Smooth muscle cell (in vitro differentiated cells): ENCODE measurements around the gene MAN2A1. TPM values are rescaled to one million over a fixed set of nuclear protein-coding genes. Genes with fewer than 3 reads are reported as not detected.
A peak's percentile ranks its signal among the peaks of the same experiment; 100 is the strongest.

Experiments used
- DNase-seq: peaks from one replicate; lab custom pipeline; 2025; ENCODE audit not compliant: unreplicated experiment; lab: John Stamatoyannopoulos, UW
- H2AFZ ChIP-seq: fragments of 200-600 bp; sonication (generic); 2 replicates; pipeline ENCODE4 v1.6.0; 2016; ENCODE audit warnings: antibody characterized with exemption, low read depth, mild to moderate bottlenecking
- H3F3A ChIP-seq: fragments of 200-600 bp; sonication (generic); 2 replicates; pipeline ENCODE4 v1.6.0; 2017; ENCODE audit warnings: antibody characterized with exemption, low read depth
- H3K27ac ChIP-seq: fragments of 200-600 bp; sonication (generic); 2 replicates; pipeline ENCODE4 v1.5.1; 2016; ENCODE audit warnings: low read depth, mild to moderate bottlenecking
- H3K27me3 ChIP-seq: fragments of 200-600 bp; sonication (generic); 2 replicates; pipeline ENCODE4 v1.6.1; 2016; ENCODE audit warnings: low read depth, mild to moderate bottlenecking
- H3K36me3 ChIP-seq: fragments of 200-600 bp; sonication (generic); 2 replicates; pipeline ENCODE4 v1.5.1; 2016; ENCODE audit warnings: low read depth
- H3K4me1 ChIP-seq: fragments of 200-600 bp; sonication (generic); 2 replicates; pipeline ENCODE4 v1.5.1; 2016; ENCODE audit warnings: low read depth
- H3K4me2 ChIP-seq: fragments of 200-600 bp; sonication (generic); 2 replicates; pipeline ENCODE4 v1.6.0; 2016; ENCODE audit warnings: mild to moderate bottlenecking
- H3K4me3 ChIP-seq: fragments of 200-600 bp; sonication (generic); 2 replicates; pipeline ENCODE4 v1.5.1; 2016; ENCODE audit warnings: mild to moderate bottlenecking
- H3K79me2 ChIP-seq: fragments of 200-600 bp; sonication (generic); 2 replicates; pipeline ENCODE4 v1.6.0; 2016; ENCODE audit warnings: low read depth, mild to moderate bottlenecking
- H3K9ac ChIP-seq: fragments of 200-600 bp; sonication (generic); 2 replicates; pipeline ENCODE4 v1.6.0; 2016; ENCODE audit warnings: low read depth
- H3K9me3 ChIP-seq: fragments of 200-600 bp; sonication (generic); replicated peaks from 2 replicates; pipeline ENCODE4 v1.5.1; 2016; ENCODE audit warnings: low read depth
- H4K20me1 ChIP-seq: fragments of 200-600 bp; sonication (generic); 2 replicates; pipeline ENCODE4 v1.6.0; 2016; ENCODE audit warnings: low read depth
- CTCF ChIP-seq: fragments of 200-600 bp; sonication (generic); IDR thresholded peaks from 2 replicates; pipeline ENCODE4 v1.5.1; 2017; ENCODE audit warnings: borderline replicate concordance, mild to moderate bottlenecking, antibody characterized with exemption; ENCODE audit not compliant: insufficient read depth, poor library complexity, severe bottlenecking
- WGBS: methylation state at CpG from one replicate; pipeline ENCODE4 v1.1.7; 2016; ENCODE audit warnings: low lambda C conversion rate; 5-methylcytosine and 5-hydroxymethylcytosine counted together
- polyA plus RNA-seq: library from polyadenylated mRNA; unstranded; fragments of >200 nt; fragmentation: Nextera tagmentation; extraction: Ambion mirVana; gene quantifications from 2 replicates; pipeline ENCODE4 v1.2.1, GENCODE V29; 2016
- total RNA-seq: library from RNA; depleted of rRNA; stranded (reverse); fragments of >200 nt; gene quantifications from 2 replicates; pipeline ENCODE4 v1.2.3, GENCODE V29; 2014

Gene MAN2A1
- total and polyA plus RNA-seq, 2 experiments from 2014 or later, result 20.3 to 112 TPM

GRCh38 chr5:109844148-109844547 lies 154.4 kb downstream of the MAN2A1 start:
- Histone ChIP-seq H3K27ac (peak overlapping the region; percentile 59), H3F3A (peaks cover 4% of the 10 kb centered on the region), H3K4me1 (no peaks in the 10 kb centered on the region), H2AFZ (no peak overlapping the region), H3K9ac (no peak overlapping the region), H3K4me3 (no peak overlapping the region), H3K9me3 (no peaks in the 10 kb centered on the region), H3K4me2 (peak overlapping the region; percentile 37), H3K36me3 (peaks cover 9% of the 10 kb centered on the region), H3K79me2 (no peaks in the 10 kb centered on the region), H3K27me3 (no peaks in the 10 kb centered on the region), H4K20me1 (no peaks in the 10 kb centered on the region)
- 93% methylated on average over 4 of the region's 4 CpGs for WGBS
- no peak for DNase-seq
- TF ChIP-seq CTCF, result peak; percentile 22

GRCh38 chr5:109844695-109845094 lies 155.0 kb downstream of the MAN2A1 start:
- H3K27ac ChIP-seq, result peak overlapping the region; percentile 59
- no peak overlapping the region for H2AFZ ChIP-seq
- H3K27me3 ChIP-seq, result no peaks in the 10 kb centered on the region
- H3F3A ChIP-seq, result peaks cover 4% of the 10 kb centered on the region
- TF ChIP-seq CTCF, result no peak
- H3K4me1 ChIP-seq, result no peaks in the 10 kb centered on the region
- no peaks in the 10 kb centered on the region for H3K79me2 ChIP-seq
- H4K20me1 ChIP-seq, result no peaks in the 10 kb centered on the region
- no peak overlapping the region for H3K9ac ChIP-seq
- peak overlapping the region; percentile 37 for H3K4me2 ChIP-seq
- H3K36me3 ChIP-seq, result peaks cover 9% of the 10 kb centered on the region
- no peak for DNase-seq
- H3K4me3 ChIP-seq, result no peak overlapping the region
- 30% methylated on average over 4 of the region's 4 CpGs for WGBS
- H3K9me3 ChIP-seq, result no peaks in the 10 kb centered on the region

- H3K4me3 ChIP-seq, result no peak overlapping the region
- H3K4me2 ChIP-seq, result no peak overlapping the region
- H3K9me3 ChIP-seq, result no peaks in the 10 kb centered on the region
- no peaks in the 10 kb centered on the region for H3K79me2 ChIP-seq
- H3F3A ChIP-seq, result peaks cover 13% of the 10 kb centered on the region
- H3K9ac ChIP-seq, result no peak overlapping the region
- peaks cover 6% of the 10 kb centered on the region for H3K36me3 ChIP-seq
- no peak overlapping the region for H2AFZ ChIP-seq
- 99% methylated on average over 3 of the region's 3 CpGs for WGBS
- no peaks in the 10 kb centered on the region for H3K27me3 ChIP-seq
- DNase-seq, result no peak
- TF ChIP-seq CTCF, result no peak
- no peak overlapping the region for H3K27ac ChIP-seq
- no peaks in the 10 kb centered on the region for H4K20me1 ChIP-seq
- H3K4me1 ChIP-seq, result peaks cover 12% of the 10 kb centered on the region
These were observed 158.4 kb downstream of the MAN2A1 start for GRCh38 chr5:109848130-109848529.

- no peak overlapping the region for H3K9ac ChIP-seq
- peaks cover 6% of the 10 kb centered on the region for H3K36me3 ChIP-seq
- DNase-seq, result no peak
- no peak for TF ChIP-seq CTCF
- H3K4me2 ChIP-seq, result no peak overlapping the region
- H3K4me1 ChIP-seq, result peaks cover 12% of the 10 kb centered on the region
- 83% methylated on average over 4 of the region's 4 CpGs for WGBS
- no peak overlapping the region for H3K27ac ChIP-seq
- H3F3A ChIP-seq, result peaks cover 9% of the 10 kb centered on the region
- H2AFZ ChIP-seq, result no peak overlapping the region
- H3K9me3 ChIP-seq, result no peaks in the 10 kb centered on the region
- H3K79me2 ChIP-seq, result no peaks in the 10 kb centered on the region
- H3K4me3 ChIP-seq, result no peak overlapping the region
- no peaks in the 10 kb centered on the region for H4K20me1 ChIP-seq
- H3K27me3 ChIP-seq, result no peaks in the 10 kb centered on the region
These were observed 159.9 kb downstream of the MAN2A1 start for GRCh38 chr5:109849478-109850088.
